GM12878 (cell line): ENCODE data around the gene MEGF11. TPM values are rescaled to one million over a fixed set of nuclear protein-coding genes. Genes with fewer than 3 reads are reported as not detected.
A peak's percentile ranks its signal among the peaks of the same experiment; 100 is the strongest.

Experiments
- ATAC-seq: fragments of 200-7000 bp; cut with Tn5 transposase; 3 replicates; pipeline ENCODE4 v1.9.1; 2020; ENCODE audit warnings: mild to moderate bottlenecking, moderate library complexity
- BruUV-seq: library from RNA; stranded (reverse); fragments of 400-500 nt; replicated peaks from 2 replicates; lab custom pipeline; 2021; lab: Mats Ljungman, UMichigan
- CTCF ChIA-PET: fragments of 300-600 bp; sonication (Branson Sonifier 250); formaldehyde crosslinking; extraction: SDS; loops from one replicate; lab custom pipeline; 2021; ENCODE audit warnings: inconsistent platforms; lab: Yijun Ruan, JAX
- POLR2A ChIA-PET: fragments of 350-600 bp; formaldehyde crosslinking; extraction: SDS; loops from one replicate; lab custom pipeline; 2021; ENCODE audit warnings: inconsistent platforms; lab: Charles Lee
- RAD21 ChIA-PET: fragments of 300-600 bp; sonication (Branson Sonifier 250); formaldehyde crosslinking; loops from one replicate; lab custom pipeline; 2023; ENCODE audit warnings: antibody characterized with exemption; ENCODE audit not compliant: unreplicated experiment; lab: Charles Lee
- SMC1A ChIA-PET: fragments of 300-600 bp; sonication (Branson Sonifier 250); formaldehyde crosslinking; loops from one replicate; lab custom pipeline; 2023; ENCODE audit not compliant: unreplicated experiment, uncharacterized antibody; lab: Charles Lee
- DNase-seq: peaks from one replicate; pipeline ENCODE4 v3.0.0-alpha.2; 2011; ENCODE audit warnings: low read depth, low spot score
- FAIRE-seq: peaks from 3 replicates; lab custom pipeline; 2011; peaks lifted over from hg19 to GRCh38; lab: Jason Lieb, UNC
- H2AFZ ChIP-seq: 2 replicates; pipeline ENCODE4 v1.6.0; 2011; ENCODE audit warnings: low read depth, low read length, control low read depth; ENCODE audit not compliant: control insufficient read depth
- H3K27ac ChIP-seq: 2 replicates; pipeline ENCODE4 v1.5.1; 2011; ENCODE audit warnings: control low read depth; ENCODE audit not compliant: control insufficient read depth, insufficient read depth
- H3K27me3 ChIP-seq, 2 experiments: replicated peaks in 1 of 2; 2 replicates each; pipeline versions ENCODE4 v1.6.0 to v1.6.1; 2011; ENCODE audit warnings: low read length in 1 of 2; ENCODE audit not compliant: control insufficient read depth in 2 of 2, insufficient read depth in 2 of 2
- H3K36me3 ChIP-seq, 2 experiments: 2 replicates each; pipeline ENCODE4 v1.5.1; 2011; ENCODE audit warnings: low read length in 1 of 2; ENCODE audit not compliant: control insufficient read depth in 2 of 2, insufficient read depth in 2 of 2
- H3K4me1 ChIP-seq: 2 replicates; pipeline ENCODE4 v1.6.1; 2011; ENCODE audit warnings: mild to moderate bottlenecking, low read length, moderate library complexity, mixed read lengths; ENCODE audit not compliant: control insufficient read depth, insufficient read depth
- H3K4me2 ChIP-seq: 2 replicates; pipeline ENCODE4 v1.6.0; 2011; ENCODE audit warnings: control low read depth; ENCODE audit not compliant: control insufficient read depth, insufficient read depth
- H3K4me3 ChIP-seq: fragments of 200-600 bp; sonication (generic); 2 replicates; pipeline ENCODE4 v1.5.1; 2016
- H3K79me2 ChIP-seq: 2 replicates; pipeline ENCODE4 v1.6.0; 2011; ENCODE audit warnings: low read length; ENCODE audit not compliant: control insufficient read depth, insufficient read depth
- H3K9ac ChIP-seq: 2 replicates; pipeline ENCODE4 v1.8.0; 2011; ENCODE audit warnings: low read length, control low read depth, mixed read lengths; ENCODE audit not compliant: control insufficient read depth, insufficient read depth
- H3K9me3 ChIP-seq: replicated peaks from 3 replicates; pipeline ENCODE4 v1.5.1; 2011; ENCODE audit warnings: mild to moderate bottlenecking, low read length; ENCODE audit not compliant: control insufficient read depth, insufficient read depth
- H4K20me1 ChIP-seq: 2 replicates; pipeline ENCODE4 v1.6.0; 2011; ENCODE audit not compliant: control insufficient read depth, insufficient read depth
- ATF2 ChIP-seq: IDR thresholded peaks from 2 replicates; pipeline ENCODE4 v1.6.1; 2012; ENCODE audit warnings: low read length, inconsistent platforms
- CEBPB ChIP-seq, 2 experiments: fragments of 150-350 bp in 1 of 2; IDR thresholded peaks; 2 replicates each; pipeline ENCODE4 v1.6.1; 2012 to 2014; ENCODE audit warnings: low read depth in 2 of 2, low read length in 2 of 2, borderline replicate concordance in 1 of 2, inconsistent platforms in 1 of 2
- CHD4 ChIP-seq: fragments of 200-600 bp; sonication (generic); IDR thresholded peaks from 2 replicates; pipeline ENCODE4 v1.6.1; 2016; ENCODE audit warnings: mild to moderate bottlenecking
- ETV6 ChIP-seq, 2 experiments: fragments of 450-650 bp in 1 of 2; IDR thresholded peaks in 1 of 2; conservative IDR thresholded peaks in 1 of 2; 2 replicates each; pipeline ENCODE4 v1.6.1; 2014; ENCODE audit warnings: antibody characterized with exemption in 1 of 2, borderline replicate concordance in 1 of 2, low read depth in 1 of 2, mild to moderate bottlenecking in 1 of 2, moderate library complexity in 1 of 2
- KDM1A ChIP-seq: fragments of 200-600 bp; sonication (generic); IDR thresholded peaks from 2 replicates; pipeline ENCODE4 v1.6.1; 2016; ENCODE audit warnings: borderline replicate concordance
- MLLT1 ChIP-seq: fragments of 450-650 bp; IDR thresholded peaks from 2 replicates; pipeline ENCODE4 v1.6.1; 2016; ENCODE audit warnings: mild to moderate bottlenecking
- MYC ChIP-seq: IDR thresholded peaks from 2 replicates; pipeline ENCODE4 v1.6.1; 2011; ENCODE audit warnings: mild to moderate bottlenecking, low read length, moderate library complexity, inconsistent platforms; ENCODE audit not compliant: insufficient read depth, insufficient replicate concordance, insufficient read length, severe bottlenecking
- NRF1 ChIP-seq: conservative IDR thresholded peaks from 2 replicates; pipeline ENCODE4 v1.6.1; 2011; ENCODE audit warnings: mild to moderate bottlenecking, low read depth, low read length, improper control_type of control experiment
- RELB ChIP-seq: fragments of 450-650 bp; IDR thresholded peaks from 2 replicates; pipeline ENCODE4 v1.6.1; 2017; ENCODE audit warnings: low read depth, mild to moderate bottlenecking, moderate library complexity
- SMC3 ChIP-seq: IDR thresholded peaks from 2 replicates; pipeline ENCODE4 v1.6.1; 2011; ENCODE audit warnings: low read length, improper control_type of control experiment, borderline replicate concordance
- SRF ChIP-seq, 2 experiments: IDR thresholded peaks; 2 replicates each; pipeline ENCODE4 v1.6.1; 2011; ENCODE audit warnings: low read depth in 2 of 2, low read length in 2 of 2, mild to moderate bottlenecking in 1 of 2, moderate library complexity in 1 of 2
- STAT1 ChIP-seq: fragments of 450-650 bp; conservative IDR thresholded peaks from 2 replicates; pipeline ENCODE4 v1.6.1; 2014; ENCODE audit warnings: antibody characterized with exemption, mild to moderate bottlenecking
- USF1 ChIP-seq: IDR thresholded peaks from 2 replicates; pipeline ENCODE4 v1.6.1; 2011; ENCODE audit warnings: borderline replicate concordance, low read depth, mild to moderate bottlenecking, moderate library complexity, mixed read lengths, low read length; ENCODE audit not compliant: insufficient read depth; ENCODE audit errors: extremely low read length
- YBX1 ChIP-seq: fragments of 450-650 bp; IDR thresholded peaks from 2 replicates; pipeline ENCODE4 v1.6.1; 2016; ENCODE audit warnings: antibody characterized with exemption
- ZBED1 ChIP-seq: IDR thresholded peaks from 2 replicates; pipeline ENCODE4 v1.6.1; 2016; ENCODE audit warnings: borderline replicate concordance
- WGBS: methylation state at CpG from one replicate; pipeline ENCODE4 v1.1.6; 2016; ENCODE audit warnings: low lambda C conversion rate; ENCODE audit not compliant: insufficient replicate concordance, insufficient coverage; ENCODE audit errors: missing lambda C conversion rate; 5-methylcytosine and 5-hydroxymethylcytosine counted together
- in situ Hi-C: fragments of 300-500 bp; cut with MboI; formaldehyde crosslinking; loops from 9 replicates; pipeline ENCODE4 v1.14.3; 2018; ENCODE audit warnings: mixed read lengths
- intact Hi-C: fragments of 100-400 bp; cut with micrococcal nuclease; formaldehyde crosslinking; loops from one replicate; pipeline ENCODE4 v1.14.2; 2022; ENCODE audit not compliant: unreplicated experiment
- polyA plus RNA-seq, 11 experiments: library from polyadenylated mRNA; depleted of rRNA in 4 of 11; unstranded in 6 of 11; stranded (reverse) in 5 of 11; fragments of >200 nt; fragmentation: Nextera tagmentation in 4 of 11; fragmentation: Illumina TruSeq in 1 of 11; extraction: Ambion mirVana in 4 of 11; extraction: Trizol in 1 of 11; gene quantifications; 1 replicate in 1 of 11; 2 replicates in 10 of 11; pipeline versions ENCODE4 v1.2.1 to v1.2.3, GENCODE V29; 2011 to 2016; ENCODE audit warnings: inconsistent platforms in 2 of 11, missing spikeins in 2 of 11, low read depth in 1 of 11
- total RNA-seq, 4 experiments: library from RNA; depleted of rRNA in 3 of 4; stranded (reverse); fragments of >200 nt in 3 of 4; fragmentation: Illumina TruSeq in 1 of 4; extraction: Trizol in 1 of 4; gene quantifications; 2 replicates each; pipeline versions ENCODE4 v1.2.1 to v1.2.3, GENCODE V29; 2013 to 2021

MEGF11 gene
- total and polyA plus RNA-seq, 10 of the 15 experiments (the other 5 are each of a cell fraction or from before 2014, with no cell fraction given), result 0.03 to 1.7 (median 0.49) TPM

- TF ChIP-seq USF1, result no peak
- TF ChIP-seq SRF (IDR thresholded peaks at IDR 0.05; ENCODE audit: low read depth in 2 of 2, low read length in 2 of 2), result no peak
- TF ChIP-seq CHD4, result no peak
- no peak for TF ChIP-seq NRF1
- no peak for TF ChIP-seq SMC3
- no peak for TF ChIP-seq RELB
- TF ChIP-seq STAT1, result no peak
Observed at GRCh38 chr15:66154581-66154980, 99.0 kb downstream of the MEGF11 start (continued).

- H3K27me3 ChIP-seq, result no peaks in the 10 kb centered on the region; a peak in 1 of 4 replicates
- 4% methylated on average over 15 of the region's 15 CpGs for WGBS
- BruUV-seq, result no TSS peak
- SMC1A ChIA-PET, result interaction anchor here (1.1 to 1.2 kb wide), 2 partner anchors 9 to 36 kb away, joined by 3 to 4 read pairs; no protein-coding TSS in a partner anchor
- DNase-seq, result peak; percentile 57
- H3K4me2 ChIP-seq, result peak overlapping the region; percentile 63
- CTCF ChIA-PET, result interaction anchor here (1.1 to 2.1 kb wide), 2 partner anchors 10 to 37 kb away, joined by 3 to 4 read pairs; no protein-coding TSS in a partner anchor
- RAD21 ChIA-PET, result interaction anchor here (0.7 to 1.2 kb wide), 3 partner anchors 24 to 237 kb away, joined by 3 read pairs; no protein-coding TSS in a partner anchor
- no peak overlapping the region for H3K27ac ChIP-seq
- H4K20me1 ChIP-seq, result no peaks in the 10 kb centered on the region
- no peaks in the 10 kb centered on the region for H3K36me3 ChIP-seq
- H3K4me1 ChIP-seq, result peaks cover 20% of the 10 kb centered on the region
- peak; percentile 7 for FAIRE-seq
- ATAC-seq, result peak; percentile 94
- in situ Hi-C loops, result no loop called here
- H3K79me2 ChIP-seq, result no peaks in the 10 kb centered on the region
- POLR2A ChIA-PET, result interaction anchor here (1.0 to 1.2 kb wide), 4 partner anchors 9 to 475 kb away, joined by 3 to 5 read pairs (median 4); no protein-coding TSS in a partner anchor
- no peak overlapping the region for H3K4me3 ChIP-seq
- H2AFZ ChIP-seq, result no peak overlapping the region; the same call in 1 of the 2 replicates
- no peaks in the 10 kb centered on the region for H3K9me3 ChIP-seq
- H3K9ac ChIP-seq, result no peak overlapping the region
- intact Hi-C loops, result no loop called here
- TF ChIP-seq MYC, result no peak
- TF ChIP-seq KDM1A, result no peak
- no peak for TF ChIP-seq ETV6 (conservative IDR thresholded peaks at IDR 0.05 in 1 of 2, IDR thresholded peaks at IDR 0.05 in 1 of 2; ENCODE audit: borderline replicate concordance in 1 of 2, low read depth in 1 of 2)
- TF ChIP-seq CEBPB (IDR thresholded peaks at IDR 0.05; ENCODE audit: borderline replicate concordance in 1 of 2, low read depth in 2 of 2, low read length in 2 of 2), result peak in 1 of 2 experiments; percentile 69; a peak in 2 of 4 replicates
- TF ChIP-seq YBX1, result no peak
- no peak for TF ChIP-seq MLLT1
- no peak for TF ChIP-seq ZBED1
- TF ChIP-seq ATF2, result no peak
Observed at GRCh38 chr15:66153549-66154415, 99.8 kb downstream of the MEGF11 start.
